GM21717 (cell line): Measurements from ENCODE around the gene SLC38A7.
"Not testable (repeated sequence)": the region's sequence is repeated elsewhere in the genome, so short reads cannot be mapped to it uniquely, and the experiment has no call there.

Source experiments
- ATAC-seq: cut with Tn5 transposase; IDR thresholded peaks from one replicate; pipeline ENCODE4 v1.9.1; 2021; ENCODE audit warnings: mild to moderate bottlenecking, moderate library complexity; ENCODE audit not compliant: unreplicated experiment

The SLC38A7 gene

DNA sequence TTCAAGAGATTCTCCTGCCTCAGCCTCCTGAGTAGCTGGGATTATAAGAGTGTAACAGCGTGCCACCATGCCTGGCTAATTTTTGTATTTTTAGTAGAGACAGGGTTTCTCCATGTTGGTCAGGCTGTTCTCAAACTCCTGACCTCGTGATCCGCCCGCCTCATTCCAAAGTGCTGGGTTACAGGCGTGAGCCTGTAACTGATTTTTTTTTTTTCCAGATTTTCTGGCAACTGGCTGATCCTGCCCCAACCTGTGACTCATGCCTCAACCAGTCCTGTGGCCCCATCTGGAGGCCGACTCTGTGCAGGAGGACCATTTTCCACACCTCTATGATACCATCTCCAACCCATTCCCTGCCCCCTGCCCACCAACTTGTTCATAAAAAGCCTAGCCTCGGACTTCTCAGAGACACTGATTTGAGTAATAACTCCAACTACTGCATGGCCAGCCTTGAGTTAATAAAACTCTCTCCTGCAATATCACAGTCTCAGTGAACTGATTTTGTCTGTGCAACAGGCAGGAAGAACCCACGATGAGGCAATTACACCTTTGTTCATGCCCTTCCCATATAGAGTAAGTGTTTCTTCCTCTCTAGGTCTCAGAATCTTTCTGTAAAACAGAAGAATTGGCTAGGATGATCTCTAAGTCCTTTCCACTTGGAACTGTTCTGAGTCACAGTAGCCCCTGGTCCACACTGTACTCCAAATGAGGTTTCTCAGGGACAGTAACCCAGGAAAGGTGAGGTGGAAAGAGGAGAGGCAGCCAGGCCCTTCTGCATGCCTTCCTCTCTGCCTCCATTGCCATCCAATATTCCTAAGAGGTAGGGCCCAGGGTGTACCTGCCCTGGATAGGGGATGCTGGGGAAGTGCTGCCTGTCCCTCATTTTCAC is 46.2 kb downstream of the SLC38A7 start:
- no peak for ATAC-seq

DNA sequence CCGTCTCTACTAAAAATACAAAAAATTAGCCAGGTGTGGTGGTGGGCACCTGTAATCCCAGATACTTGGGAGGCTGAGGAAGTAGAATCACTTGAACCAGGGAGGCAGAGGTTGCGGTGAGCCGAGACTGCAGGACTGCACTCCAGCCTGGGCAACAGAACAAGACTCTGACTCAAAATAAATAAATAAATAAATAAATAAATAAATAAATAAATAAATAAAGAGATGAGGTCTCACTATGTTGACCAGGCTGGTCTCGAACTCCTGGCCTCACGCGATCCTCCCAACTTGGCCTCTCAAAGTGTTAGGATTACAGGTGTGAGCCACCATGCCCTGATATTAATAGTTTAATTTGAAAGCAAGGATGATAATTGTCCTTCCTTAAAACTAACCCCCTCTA is 47.5 kb downstream of the SLC38A7 start:
- not testable (repeated sequence) for ATAC-seq

DNA sequence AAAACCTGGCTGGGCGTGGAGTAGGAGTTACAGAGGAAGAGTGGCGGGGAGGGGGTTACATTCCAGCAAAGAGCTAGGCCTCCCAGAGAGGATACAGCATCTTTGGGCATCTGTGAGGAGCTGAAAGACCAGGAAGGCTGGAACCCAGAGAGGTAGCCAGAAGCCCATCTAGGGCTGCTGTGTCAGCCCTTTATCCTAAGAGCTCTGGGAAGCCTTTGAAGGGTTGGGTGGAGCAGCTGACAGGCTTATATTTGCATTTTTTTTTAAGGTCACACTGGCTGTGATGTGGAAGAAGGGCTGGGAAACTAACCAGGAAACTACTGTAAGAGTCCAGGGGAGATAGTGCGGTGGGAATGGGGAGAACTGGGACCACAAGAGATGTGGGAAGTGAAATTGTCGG is 48.1 kb downstream of the SLC38A7 start:
- ATAC-seq, result no peak

DNA sequence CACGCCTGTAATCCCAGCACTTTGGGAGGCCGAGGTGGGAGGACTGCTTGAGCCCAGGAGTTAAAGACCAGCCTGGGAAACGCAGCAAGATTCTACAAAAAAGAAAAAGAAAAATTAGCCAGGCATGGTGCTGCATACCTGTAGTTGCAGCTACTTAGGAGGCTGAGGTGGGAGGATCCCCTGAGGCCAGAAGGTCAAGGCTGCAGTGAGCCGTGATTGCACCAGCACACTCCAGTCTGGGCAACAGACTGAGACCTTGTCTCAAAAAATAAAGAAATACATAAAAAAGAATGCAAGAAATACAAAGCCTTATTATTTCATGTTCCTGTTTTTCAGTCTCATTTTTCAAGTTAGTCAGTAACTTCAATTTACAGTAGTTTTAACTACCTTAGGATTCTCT is 49.1 kb downstream of the SLC38A7 start:
- no peak for ATAC-seq

DNA sequence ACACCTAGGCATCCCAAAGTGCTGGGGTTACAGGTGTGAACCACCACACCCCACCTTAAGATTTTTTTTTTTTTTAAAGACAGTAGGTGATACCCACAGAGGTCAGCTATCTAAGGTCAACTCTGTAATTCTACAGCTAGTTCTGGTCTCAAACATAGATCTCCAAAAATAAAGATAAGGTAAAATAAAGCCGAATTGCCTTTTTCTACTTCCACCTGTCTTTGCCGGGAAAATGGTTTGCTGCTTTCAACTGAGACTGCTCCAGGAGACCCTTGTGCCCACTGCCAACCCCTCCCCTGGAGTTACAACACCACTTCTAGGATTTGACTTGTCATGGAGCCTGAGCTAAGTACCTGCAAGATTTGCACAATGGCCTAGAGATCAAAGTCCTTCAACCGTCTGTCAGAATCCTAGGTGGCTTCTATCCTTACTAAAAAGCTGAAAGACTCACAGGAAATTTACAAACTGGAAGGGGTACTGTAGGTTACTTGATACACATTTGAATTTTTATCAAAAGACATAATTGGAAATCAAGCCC is 50.2 kb downstream of the SLC38A7 start:
- ATAC-seq, result no peak

DNA sequence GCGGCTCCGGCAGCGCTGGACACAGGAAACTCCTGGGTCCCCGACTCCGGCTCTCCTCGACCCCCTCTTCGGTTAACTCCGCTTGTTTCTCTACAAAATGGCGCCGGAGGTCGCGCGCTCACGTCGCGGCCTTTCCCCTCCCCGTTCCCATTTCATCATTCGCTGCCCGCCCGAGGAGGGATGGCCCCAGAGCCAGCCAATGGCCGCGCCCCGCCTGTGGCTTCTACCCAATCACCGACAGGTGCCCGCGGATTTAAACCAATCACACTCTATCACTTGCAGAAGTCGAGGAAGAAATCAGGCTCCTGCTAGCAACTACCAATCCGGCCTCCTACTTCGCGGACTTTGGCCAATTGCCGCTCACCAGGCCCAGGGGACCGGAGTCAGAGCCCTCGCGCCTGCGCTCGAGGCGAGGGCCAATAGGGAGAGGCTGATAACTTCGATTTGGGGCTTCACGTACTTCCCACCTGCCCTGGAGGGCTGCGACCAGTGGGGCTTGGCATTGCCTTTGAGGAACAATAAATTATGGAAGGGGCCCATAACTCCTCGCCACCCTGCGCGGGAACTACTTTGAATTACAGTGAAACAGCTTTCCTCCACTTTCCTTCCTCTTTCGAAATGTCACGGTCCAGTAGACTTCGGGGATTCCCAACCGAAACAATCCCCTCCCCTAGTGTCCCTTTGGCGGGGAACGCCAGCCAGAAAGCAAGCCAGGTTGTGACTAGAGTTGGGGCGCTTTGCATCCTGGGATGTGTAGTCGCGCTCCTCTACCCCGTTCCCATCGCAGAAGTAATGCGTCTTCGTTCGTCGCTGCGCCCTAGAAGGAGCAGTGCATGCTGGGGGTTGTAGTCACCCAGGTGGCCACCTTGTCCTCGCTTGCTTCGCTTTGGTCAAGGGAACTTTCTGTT is 54.6 kb downstream of the SLC38A7 start, which contains the start of gene CNOT1:
TSS of gene CNOT1 (minus strand) at position 94 of the 908 bp plus-strand sequence. CDS start 30,489 bp downstream, outside the sequence.
- peak; percentile 87 for ATAC-seq

DNA sequence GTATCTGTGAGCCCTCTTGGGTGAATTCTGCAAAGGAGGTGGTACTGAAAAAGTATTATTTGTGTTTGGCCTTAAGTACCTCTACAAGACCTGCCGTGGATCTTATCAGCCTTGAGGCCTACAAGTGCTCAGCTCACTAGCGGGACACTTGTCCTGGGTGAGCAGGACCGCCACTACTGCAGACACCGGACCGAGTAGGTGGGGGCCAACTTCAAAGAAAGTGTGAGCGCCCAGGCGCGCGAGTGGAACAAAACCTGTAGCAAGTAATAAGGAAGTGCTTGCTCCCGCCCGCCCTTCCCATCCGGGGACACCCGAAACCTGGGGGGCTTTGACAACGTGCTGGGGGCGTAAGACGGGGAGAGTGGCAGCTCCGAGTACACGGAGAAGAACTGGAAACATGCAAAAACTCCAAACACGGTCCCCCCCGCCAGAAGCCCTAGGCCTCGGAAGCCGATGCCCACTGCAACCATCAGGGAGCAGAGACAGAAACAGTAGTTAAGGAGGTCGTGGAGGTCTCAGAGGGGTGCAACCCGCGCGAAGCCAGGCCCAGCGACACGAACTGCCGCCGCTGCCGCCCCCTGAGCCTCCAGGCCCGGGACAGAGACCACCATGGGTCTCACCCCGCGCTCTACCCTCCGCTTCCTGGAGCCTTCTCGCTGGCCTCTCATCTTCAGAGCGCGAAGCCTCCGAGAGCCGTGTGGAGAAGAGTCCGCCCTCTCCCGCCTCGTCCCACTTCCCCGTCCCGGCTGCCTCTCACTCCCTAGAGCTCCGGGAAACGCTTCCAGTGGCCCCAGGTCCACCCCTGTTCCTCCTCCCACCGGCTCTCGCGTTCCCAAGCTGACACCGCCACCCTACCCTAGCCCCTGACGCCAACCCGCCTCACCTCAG is 55.5 kb downstream of the SLC38A7 start:
- peak; percentile 6 for ATAC-seq

DNA sequence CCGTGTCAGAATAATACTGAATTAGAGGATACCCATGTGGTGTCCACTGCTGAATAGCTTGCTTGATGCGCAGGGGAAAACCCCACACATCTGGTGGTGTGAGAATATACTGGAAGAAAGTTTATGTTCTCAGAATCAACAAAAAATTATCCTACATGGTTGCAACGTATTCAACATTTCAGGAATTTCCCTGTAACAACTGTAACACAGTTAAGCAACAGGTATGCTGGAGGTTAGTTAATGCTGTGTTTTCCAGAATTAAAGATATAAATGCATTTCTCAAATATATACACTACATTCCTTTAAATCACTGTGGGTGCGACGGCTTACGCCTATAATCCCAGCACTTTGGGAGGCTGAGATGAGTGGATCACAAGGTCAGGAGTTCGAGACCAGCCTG is 60.4 kb downstream of the SLC38A7 start:
- ATAC-seq, result no peak

DNA sequence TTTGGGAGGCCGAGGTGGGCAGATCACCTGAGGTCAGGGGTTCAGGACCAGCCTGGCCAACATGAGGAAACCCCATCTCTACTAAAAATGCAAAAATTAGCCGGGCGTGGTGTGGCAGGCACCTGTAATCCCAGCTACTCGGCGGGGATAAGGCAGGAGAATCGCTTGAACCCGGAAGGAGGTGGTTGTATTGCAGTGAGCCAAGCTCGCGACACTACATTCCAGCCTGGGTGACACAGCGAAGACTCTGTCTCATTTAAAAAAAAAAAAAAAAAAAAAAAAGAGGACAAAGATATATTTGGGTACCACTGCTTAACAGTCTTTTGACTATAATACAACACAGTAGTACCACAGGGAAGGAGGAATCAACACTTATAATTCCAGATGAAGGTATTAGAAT is 64.2 kb downstream of the SLC38A7 start:
- no peak for ATAC-seq

DNA sequence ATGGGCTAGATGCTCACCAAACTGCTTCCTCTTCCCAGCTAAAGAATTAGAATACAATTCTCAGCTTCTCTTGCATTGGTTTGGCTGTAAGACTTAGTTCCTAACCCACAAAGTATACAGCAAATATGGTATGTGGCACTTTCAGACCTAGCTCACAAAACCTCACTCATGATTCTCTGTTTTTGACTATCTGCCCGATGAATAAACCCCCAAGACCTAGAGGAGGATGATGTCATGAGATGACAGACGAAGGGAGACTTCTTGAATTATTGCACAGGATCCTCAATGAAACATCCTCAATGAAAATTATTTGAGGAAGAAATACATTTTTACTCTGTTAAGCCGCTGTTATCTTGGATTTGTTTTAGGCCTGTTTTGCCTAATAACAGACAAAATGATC is 69.3 kb downstream of the SLC38A7 start:
- ATAC-seq, result no peak
